HG03196 (cell line): ENCODE data around the gene DDX23.
A peak's percentile ranks its signal among the peaks of the same experiment; 100 is the strongest.

ENCODE experiments used
- ATAC-seq: cut with Tn5 transposase; IDR thresholded peaks from one replicate; pipeline ENCODE4 v1.9.1; 2021; ENCODE audit not compliant: unreplicated experiment

DDX23 gene

DNA sequence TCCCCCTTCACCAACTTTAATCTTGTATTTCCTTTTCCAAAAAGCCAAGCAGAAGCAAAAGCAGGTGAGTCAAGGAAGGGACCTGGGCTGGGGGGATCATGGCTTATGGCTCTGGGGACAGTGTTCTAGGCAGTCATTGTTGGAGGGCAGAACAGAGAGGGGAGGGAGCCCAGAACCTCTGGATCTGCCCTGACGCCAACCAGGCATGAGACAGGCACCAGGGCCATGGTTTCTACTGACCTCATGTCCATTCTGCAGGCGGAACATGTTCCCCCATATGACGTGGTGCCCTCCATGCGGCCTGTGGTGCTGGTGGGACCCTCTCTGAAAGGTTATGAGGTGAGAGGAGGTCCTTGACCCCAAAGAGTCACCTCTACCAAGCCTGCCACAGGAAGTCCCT, 27.1 kb downstream of the DDX23 start:
- ATAC-seq, result no peak

DNA sequence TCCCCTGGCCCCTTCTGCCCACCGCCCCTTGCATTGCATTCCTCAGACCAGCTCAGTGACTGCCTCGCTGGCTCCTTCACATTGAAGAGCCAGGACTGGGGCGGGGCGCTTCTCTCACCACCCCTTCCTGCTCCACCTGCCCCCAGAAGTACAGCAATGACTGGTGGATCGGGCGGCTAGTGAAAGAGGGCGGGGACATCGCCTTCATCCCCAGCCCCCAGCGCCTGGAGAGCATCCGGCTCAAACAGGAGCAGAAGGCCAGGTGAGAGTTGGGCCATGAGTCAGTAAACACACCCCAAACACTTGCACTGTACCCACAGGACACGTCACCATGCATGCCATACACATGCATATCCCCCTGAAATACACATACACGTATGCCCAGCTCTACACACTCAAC, 27.9 kb downstream of the DDX23 start:
- ATAC-seq, result no peak

DNA sequence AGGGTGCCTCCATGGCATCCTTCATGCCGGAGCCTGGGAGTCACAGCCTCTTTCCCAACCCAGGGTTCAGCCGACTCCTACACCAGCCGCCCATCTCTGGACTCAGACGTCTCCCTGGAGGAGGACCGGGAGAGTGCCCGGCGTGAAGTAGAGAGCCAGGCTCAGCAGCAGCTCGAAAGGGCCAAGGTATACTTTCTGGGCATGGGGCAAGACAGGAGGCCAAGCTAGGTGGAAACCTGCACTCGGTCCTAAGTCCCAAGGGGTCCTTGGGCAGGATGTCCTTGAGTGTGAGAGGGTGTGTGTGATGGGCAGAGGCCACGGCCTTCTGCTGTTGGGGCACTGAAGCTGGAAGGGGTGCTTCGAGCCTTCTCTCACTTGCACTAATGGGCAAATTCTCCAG, 28.7 kb downstream of the DDX23 start:
- no peak for ATAC-seq

DNA sequence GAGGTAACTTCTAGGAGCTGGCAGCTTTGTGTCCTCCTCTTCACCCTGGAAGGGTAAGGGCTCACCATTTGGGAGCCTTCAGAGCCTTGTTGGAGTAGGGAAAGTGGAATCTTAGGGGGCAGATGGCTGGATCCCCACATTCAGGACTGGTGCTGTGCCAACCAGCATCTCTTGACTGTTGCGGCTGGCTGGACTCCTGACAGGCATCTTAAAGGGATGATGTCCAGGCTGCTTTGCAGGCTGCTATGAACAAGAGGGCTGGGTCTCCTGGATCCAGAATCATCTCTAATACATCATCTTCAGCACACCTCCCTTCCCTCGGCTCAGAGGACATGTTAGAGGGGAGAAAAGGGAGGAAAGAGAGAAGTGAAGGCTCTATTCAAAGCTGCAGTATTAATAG, 29.3 kb downstream of the DDX23 start:
- ATAC-seq, result no peak

DNA sequence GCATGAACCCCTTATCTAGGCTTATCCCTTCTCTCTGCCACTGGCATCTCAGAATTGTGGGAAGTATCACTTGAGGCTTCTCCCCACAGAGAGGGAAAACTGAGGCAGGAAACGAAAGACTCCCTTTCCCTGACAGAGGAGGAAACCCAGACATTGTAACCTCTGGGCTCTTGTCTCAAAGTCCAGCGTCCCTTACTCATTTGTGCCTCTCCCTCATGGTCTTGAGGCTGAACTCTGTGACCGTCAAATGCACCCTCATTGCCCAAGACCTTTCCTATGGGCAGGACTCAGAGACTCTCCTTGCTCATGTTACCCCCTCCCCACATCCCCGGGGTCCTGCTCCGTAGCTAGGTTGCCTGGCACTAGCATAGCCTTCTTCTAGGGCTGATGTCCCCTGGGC, 29.8 kb downstream of the DDX23 start:
- ATAC-seq, result no peak

DNA sequence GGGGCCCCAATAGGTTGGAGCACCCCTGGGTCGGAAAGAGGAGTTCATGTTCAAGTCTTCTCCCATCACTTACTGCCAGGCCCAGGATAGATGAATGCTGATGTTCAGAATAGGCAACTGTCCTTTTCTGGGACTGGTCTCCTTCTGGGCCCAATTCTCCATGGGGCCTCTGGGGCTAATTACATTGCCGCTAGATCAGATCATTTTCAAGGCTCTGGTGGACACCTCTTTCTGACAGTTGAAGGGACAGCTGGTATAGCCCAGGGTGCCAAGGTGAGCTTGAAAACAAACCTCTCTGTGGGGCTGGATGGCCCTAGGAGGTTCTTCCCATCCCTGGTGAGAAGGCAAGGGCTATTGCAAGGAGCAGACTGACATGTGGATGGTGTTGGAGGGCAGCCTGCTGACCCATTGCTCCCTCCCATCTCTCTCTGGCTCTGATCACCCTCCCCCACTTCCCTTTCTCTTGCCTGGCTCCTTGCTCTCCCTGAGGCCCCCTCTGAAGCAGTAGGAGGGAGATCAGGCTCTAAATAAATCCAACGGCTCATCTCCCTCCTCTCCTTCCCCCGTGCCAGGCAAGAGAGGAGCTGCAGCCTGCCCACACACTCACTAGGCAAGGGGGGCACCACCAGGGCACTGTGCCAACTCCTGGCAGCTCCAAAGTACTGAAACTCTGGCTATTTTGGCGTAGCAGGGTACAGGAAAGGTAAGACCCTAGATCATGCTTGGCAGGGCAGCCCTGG, 31.8 kb downstream of the DDX23 start:
- ATAC-seq, result no peak

DNA sequence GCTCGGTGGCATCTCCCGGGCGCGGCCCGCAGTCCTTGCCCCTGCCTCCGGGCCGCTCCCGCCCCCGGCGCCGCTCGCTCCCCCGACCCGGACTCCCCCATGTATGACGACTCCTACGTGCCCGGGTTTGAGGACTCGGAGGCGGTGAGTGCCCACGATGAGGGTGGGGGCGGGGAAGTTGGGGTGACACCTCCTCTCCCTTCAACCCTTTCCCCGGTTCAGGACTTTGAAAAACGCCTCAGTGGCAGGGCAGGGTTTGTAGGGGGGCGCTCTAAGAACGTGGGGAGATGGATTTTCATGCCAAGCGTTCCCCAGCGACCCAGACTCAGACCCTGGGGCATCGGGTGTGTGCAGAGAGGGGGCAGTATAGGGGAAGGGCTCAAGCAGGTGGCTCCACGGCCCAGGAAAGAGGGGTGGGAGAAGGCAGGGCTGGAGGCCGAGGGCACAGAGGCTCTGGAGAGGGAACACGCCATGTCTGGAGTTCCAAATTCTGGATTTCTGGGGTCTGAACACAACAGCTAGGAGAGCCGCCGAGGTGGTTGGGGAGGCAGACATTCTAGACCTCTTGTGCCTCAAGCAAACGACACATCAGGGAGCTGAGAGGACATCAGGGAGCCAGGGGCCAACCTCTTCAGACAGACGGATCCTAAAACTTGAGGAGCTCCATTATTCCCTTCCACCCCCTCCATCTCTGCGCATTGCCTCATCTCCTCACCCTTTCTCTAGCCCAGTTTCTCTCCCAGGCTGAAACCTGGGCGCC, 33.0 kb downstream of the DDX23 start:
- ATAC-seq, result no peak

DNA sequence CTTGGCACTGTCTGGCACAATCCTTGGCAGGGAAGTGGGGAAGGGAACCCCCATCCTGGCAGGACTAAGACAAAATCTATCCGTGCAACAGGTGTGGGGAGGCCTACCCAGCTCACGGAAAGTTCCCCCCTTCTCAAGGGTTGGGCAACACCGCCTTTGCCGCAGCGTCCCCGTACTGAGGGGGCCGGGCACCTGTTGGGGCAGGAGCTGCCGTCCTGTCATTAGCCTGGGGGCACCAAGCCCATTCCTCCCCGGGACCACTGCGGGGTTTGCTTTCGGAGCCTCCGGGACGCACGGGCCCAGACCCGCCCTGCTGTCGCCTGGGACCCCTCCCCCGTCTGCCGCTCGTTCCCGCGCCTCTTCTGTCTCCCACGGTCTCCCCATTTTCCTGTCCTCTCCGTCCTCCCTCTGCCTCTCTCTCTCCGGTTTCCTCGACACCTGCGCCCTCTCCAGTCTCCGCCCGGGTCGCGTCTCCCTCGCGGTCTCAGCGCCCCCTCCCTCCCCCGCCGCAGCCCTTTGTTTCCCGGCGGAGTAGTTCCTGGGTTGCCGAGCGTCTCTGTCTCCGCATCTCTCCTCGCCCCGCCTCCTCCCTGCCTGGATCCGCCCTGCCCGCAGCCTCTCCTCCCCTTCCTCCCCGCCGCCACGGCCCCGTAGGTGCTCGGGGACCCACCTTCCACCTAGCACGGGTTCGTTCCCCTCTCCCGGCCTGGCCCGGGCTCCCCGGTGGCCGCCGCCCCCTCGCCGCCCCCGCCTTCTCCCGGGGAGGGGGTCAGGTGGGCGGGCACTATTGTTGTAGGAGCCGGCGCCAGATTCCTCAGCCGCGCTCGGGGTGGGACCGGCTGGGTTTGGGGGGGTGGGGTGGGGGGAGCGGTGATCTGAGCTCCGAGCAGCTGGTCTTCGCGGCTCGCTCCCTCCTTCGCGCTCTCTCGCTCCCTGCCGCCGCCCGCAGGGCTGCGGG, 33.8 kb downstream of the DDX23 start, which contains the start of gene CACNB3:
CACNB3 (plus strand) TSS at position 624 of the 958 bp plus-strand sequence. CDS start 434 bp downstream, outside the sequence.
- no peak for ATAC-seq

DNA sequence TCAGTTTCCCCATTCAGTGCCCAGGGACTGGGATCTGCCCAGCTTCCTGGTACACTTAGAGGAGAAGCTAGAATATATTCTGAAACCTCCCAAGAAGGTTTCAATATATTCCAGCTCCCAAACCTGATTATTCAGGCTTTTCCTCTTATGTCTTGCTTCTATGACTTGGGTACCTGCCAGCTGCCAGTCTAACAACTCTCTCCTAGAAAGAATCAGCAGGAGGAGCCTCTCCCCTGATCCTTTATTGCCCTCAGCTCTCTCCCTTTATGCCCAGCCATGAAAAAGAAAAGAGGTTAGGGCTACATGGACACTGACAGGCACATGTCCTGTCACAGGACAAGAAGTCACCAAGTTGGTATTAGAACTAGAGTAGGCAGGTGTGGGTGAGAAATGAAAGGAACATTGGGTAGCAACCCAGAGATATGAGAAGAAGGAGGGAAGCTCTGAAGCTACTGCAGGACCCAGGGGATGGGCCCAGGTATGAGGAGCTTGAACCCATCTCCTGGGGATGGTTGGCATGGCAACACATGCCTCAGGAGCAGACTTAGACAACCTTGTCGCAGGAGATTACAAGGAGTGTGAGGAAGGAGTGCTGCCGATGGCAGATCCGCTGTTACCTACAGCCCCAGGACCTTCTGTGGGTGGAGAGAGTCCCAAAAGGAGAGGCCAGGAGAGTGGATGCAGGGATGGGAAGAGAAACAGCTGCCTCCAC, 35.7 kb downstream of the DDX23 start:
- no peak for ATAC-seq

DNA sequence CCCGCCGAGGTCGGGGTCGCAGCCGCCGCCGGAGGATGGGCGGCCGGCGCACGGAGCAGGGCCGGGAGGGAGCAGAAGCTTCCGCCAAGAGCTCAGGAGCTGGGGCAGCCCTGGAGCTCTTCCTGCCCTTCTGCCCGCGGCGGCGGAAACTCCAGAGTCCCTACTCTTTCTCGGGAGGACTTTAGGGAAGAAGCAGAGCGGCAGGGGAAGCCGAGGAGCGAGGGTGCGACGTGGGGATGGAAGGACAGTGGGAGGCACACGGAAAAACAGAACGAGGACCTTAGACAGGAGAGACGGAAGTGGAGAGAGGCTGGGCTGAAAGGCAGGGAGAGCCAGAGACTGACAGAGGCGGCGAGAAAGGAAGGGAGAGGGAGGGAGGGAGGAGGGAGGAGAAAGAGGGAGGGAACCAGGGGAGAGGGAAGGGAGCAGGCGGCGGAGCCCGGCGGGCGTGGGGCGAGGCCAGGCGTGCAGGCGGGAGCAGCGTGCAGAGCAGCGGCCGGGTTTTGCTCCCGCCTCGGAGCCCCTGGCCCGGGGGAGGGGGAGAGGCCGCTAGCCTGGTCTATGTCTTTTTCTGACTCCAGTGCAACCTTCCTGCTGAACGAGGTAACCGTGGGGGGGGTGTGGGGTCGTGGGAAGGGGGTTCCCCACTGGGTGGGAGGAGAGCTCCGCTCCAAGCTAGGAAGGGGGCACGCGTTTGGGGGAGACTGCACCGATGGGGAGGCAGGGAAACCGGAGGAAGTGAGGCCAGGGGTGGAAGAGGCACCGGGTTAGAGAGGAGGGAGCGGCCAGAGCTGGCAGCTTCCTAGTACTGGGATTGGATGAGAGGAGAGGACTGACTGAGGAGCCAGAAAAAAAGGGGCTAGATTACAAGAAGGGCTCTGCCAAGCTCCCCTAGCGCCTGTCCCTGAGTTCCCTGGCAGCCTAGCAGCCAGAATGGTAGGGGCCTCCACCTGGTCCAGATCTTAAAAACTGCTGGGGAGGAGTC, 36.5 kb downstream of the DDX23 start:
- peak; percentile 27 for ATAC-seq

DNA sequence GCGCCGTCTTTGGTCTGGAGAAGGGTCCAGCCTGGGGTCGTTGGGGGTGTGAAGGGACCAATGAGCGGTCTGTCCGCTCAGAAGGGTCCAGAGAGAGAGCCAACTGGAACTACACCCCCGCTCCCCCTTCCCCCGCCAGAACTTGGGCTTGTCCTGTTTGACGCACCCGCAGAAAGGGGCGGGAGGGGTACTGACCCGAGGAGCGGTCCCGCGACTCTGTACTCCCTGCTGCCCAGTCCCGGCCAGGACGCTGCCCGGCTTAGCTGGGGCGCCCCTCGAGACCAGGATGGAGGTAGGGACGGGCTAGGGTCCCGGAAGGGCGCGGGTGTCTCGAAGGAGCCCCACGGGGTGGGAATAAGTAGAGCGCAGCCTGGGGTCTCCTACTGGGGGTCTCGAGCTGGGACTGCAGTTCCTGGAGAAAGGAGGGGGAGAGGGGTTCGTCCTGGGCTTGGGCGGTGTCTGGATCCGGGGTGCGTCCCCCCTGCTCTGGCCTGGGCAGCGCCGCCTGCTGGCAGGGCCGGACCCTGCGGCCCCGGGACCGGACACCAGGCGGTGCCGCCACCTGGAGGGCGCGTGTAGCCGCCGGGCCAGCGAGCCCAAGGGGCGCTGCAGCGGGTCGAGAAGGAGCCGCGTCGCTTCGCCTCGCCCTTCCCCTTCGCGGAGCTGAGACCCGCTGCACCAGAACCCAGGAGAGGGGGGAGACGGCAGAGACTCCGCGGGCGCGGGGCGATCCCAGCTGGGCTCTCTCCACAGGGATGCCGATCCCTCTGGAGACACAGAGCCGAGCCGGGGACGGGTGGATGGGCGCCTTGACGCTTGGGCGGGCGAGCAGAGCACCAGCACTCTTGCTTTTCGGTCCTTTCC, 37.5 kb downstream of the DDX23 start:
- ATAC-seq, result peak; percentile 77

DNA sequence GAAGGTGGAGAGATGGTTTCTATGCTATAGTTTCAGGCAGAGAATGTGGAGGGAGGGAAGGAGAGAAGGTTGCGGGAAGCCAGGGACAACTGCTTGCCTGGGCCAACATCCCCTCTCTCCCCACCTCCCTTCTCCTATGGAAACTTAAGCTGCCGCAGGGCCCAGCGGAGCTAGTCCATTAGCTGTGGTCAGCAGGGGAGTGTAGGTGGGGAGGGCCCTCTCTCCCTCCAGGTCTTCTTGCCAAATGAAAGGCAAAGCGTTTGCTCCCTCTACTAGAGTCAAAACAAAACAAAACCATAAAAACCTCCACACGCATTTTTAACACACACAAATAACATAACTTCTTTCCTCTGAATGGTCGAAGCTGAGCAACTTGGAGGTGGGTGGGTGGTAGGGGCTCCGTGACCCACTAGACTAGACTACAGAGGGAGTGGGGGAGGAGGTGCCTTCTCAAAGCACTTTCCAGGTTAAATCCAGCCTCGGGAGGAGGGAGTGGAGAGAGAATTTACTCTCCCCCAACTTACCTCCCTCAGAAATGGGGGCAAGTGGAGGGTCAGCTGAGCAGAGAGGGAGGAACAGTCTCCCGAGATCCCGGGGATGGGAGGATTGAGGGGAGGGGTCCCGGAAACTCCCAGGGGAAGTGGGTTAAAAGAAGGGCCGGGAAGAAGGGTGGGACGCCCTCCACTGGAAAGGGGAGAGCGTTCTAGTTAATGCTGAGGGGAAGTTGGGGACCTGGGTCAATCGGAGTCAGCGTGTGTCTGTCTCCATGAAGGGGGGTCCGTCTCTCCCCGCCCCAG, 38.3 kb downstream of the DDX23 start:
- ATAC-seq, result no peak

DNA sequence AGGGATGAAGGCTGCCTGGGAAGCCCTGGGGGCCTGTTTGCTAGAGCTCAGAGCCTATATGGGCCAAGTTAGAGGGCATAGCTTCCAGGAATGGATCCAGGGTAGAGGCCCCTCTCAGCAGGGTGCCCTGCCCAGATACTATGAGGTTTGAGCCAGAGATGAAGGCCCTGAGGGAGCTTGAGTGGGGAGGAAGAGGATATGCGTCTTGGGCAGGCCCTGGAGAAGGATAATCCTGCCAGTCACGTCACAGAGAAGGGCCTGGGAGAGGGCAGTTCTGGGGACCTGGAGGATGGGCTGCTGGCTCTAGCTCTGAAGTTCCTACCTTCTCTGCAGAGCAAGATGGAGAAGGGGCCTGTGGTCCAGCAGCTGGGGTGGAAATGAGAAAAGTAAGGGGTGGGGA, 39.6 kb downstream of the DDX23 start:
- no peak for ATAC-seq

DNA sequence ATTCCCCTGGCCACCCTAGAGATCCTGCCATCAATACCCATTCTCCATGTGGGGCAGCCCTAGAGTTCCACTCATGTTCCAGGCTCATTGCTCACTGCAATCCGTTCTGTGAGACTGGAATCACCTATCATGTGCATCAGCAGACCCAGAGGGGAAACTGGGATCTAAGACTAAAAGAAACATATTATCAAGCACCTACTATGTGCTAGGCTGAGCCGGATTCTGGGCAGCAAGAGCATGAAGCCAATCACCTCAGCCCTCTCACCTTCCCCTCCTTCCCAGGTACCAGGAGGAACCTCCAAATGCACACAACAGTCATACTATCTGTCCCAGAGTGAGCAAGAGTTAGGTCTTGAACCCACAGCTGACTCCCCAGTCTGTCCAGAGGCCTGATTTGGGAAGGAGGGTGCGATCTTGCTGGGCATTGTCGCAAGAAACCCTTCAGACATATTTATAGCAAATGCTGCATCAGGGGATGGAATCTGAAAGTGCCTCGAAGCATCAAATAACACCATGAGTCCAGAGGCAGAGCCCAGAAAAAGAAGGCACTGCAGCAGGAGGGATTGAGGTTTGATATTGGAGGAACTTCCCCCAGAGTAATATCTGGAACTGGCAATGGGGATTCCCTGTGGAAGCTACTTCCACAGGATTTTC, 40.4 kb downstream of the DDX23 start:
- ATAC-seq, result no peak

DNA sequence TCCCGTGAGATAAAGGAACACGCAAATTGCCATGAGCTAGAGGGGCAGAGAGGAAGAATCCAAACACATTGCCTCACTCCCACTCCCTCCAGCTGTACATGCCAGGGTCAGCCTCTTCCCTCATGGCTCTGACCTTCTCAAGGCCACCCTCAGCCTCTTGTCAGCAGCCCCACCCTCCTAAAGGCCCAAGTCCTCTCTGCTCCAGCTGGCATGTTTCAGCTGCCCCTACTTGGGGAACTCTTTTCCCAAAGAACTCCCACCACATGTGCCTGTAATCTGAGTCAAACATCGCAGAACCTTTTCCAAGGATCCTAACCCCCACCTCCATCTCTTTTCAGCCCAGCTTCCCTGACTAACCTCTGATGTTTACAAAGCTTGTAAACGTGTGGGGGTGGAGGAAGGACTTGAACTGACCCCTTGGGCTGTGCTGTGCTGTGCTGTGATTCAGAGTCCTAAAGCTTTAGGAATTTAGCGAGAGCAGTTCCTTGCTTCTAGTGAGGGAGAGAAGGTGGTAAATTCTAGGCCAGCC, 41.0 kb downstream of the DDX23 start:
- ATAC-seq, result no peak

DNA sequence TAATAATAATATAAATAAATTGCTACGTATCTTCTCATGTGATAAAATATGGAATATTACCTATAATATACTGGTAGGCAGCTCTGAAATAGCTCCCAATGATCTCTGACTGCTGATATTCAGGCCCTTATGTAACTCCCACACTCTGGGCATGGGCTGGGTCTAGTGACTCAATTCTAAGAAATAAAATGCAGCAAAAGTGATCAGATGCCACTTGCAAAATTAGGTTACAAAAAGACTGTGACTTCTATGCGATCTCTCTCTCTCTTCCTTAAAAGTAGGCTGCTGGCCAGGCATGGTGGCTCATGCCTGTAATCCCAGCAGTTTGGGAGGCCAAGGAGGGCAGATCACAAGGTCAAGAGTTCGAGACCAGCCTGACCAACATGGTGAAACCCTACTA, 44.0 kb downstream of the DDX23 start:
- ATAC-seq, result no peak

DNA sequence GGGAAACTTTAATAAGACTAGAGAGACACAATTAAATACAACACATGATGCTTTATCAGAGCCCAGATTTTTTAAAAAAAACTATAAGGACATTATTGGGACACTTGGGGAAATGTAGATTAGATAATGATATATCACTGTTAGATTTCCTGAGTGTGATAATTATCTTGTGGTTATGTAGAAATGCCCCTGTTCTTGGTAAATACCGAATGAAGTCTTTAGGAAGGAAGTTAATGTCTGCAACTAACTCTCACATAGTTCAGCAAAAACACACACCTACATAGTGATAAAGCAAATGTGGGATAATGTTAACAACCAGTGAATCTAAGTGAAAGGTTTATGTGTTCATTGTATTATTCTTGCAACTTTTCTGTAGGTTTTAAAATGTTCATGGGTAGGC, 48.3 kb downstream of the DDX23 start:
- ATAC-seq, result no peak
